ENCODE data around the gene SPA17. TPM values are rescaled to one million over a fixed set of nuclear protein-coding genes. Genes with fewer than 3 reads are reported as not detected.

The SPA17 gene
- total RNA-seq, 1 donor from 2014 or later: 6.2 TPM

DNA sequence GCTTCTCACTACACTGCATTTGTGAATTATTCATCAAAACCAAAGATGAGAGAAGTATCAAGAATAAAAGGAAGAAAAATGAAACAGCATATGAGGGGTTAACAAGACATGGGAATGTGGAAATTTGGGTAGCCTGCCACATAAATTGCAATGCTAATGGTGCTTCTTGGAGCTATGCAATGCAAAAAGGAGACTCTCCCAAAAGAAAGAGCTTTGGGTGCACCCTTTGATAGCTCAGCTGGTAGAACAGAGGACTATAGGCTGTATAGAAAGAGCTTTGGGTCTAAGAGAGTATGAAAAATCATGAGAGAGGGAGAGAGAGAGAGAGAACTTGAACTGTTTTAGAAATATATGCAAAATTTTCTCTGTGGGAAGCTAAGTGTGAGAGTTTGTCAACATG lies 26.3 kb downstream of the SPA17 start:
- Histone ChIP-seq H2AFZ (ENCODE audit: low read depth, low read length) (no peak overlapping the region), H4K20me1 (ENCODE audit: insufficient read depth, low read length) (no peaks in the 10 kb centered on the region), H3K4me2 (ENCODE audit: low read length) (no peak overlapping the region), H3K79me2 (ENCODE audit: insufficient read depth, low read length) (no peaks in the 10 kb centered on the region), H3K27ac (ENCODE audit: low read depth, low read length) (no peak overlapping the region), H3K9ac (ENCODE audit: low read length) (no peak overlapping the region), H3K4me3 (ENCODE audit: insufficient read depth, low read depth, low read length) (no peak overlapping the region), H3K36me3 (ENCODE audit: insufficient read depth, low read length) (no peaks in the 10 kb centered on the region), H3K9me3 (ENCODE audit: insufficient read depth, low read depth, low read length) (no peaks in the 10 kb centered on the region), H3K4me1 (ENCODE audit: insufficient read depth, low read length) (no peaks in the 10 kb centered on the region), H3K27me3 (ENCODE audit: insufficient read depth, low read length) (peaks cover 6% of the 10 kb centered on the region)
- no peak overlapping the region for H3K4me3 Mint-ChIP-seq (ENCODE audit: unreplicated experiment)
- TF ChIP-seq, protein P1, sequence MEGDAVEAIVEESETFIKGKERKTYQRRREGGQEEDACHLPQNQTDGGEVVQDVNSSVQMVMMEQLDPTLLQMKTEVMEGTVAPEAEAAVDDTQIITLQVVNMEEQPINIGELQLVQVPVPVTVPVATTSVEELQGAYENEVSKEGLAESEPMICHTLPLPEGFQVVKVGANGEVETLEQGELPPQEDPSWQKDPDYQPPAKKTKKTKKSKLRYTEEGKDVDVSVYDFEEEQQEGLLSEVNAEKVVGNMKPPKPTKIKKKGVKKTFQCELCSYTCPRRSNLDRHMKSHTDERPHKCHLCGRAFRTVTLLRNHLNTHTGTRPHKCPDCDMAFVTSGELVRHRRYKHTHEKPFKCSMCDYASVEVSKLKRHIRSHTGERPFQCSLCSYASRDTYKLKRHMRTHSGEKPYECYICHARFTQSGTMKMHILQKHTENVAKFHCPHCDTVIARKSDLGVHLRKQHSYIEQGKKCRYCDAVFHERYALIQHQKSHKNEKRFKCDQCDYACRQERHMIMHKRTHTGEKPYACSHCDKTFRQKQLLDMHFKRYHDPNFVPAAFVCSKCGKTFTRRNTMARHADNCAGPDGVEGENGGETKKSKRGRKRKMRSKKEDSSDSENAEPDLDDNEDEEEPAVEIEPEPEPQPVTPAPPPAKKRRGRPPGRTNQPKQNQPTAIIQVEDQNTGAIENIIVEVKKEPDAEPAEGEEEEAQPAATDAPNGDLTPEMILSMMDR (IDR thresholded peaks at IDR 0.05; ENCODE audit: insufficient read depth, low read depth, low read length): no peak
- no peak for TF ChIP-seq EZH2 (IDR thresholded peaks at IDR 0.05; ENCODE audit: insufficient read depth, low read length)
- DNase-seq (ENCODE audit: low read depth): no peak
- peaks cover 15% of the 10 kb centered on the region for H3K27me3 Mint-ChIP-seq (ENCODE audit: low read depth, unreplicated experiment)
- H3K4me1 Mint-ChIP-seq (ENCODE audit: low read depth, unreplicated experiment): no peaks in the 10 kb centered on the region
- no peak overlapping the region for H3K27ac Mint-ChIP-seq (ENCODE audit: unreplicated experiment)
- FAIRE-seq: no peak
- peaks cover 4% of the 10 kb centered on the region for H3K9me3 Mint-ChIP-seq (ENCODE audit: unreplicated experiment)
- H3K36me3 Mint-ChIP-seq (ENCODE audit: low read depth, unreplicated experiment): peaks cover 1% of the 10 kb centered on the region

DNA sequence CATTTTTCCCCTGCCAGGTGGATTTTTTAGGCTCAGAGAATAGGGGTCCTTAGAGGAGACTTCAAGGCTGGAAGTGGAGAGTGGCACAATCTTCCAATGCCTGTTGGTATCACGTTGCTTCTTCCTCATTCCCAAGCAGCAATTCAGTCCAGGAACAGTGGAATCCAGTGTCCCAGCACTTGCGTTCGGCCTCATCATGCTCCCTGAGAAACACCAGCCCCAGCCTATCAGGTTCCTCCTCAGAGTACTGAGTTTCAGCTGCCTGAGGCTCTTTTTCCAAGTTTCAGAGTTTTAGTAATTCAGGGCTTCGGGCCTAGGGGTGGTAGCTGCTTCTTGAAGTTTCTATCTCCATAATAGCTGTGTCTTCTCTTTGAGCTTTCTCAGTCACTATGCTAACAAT lies 34.1 kb downstream of the SPA17 start:
- H3K36me3 Mint-ChIP-seq (ENCODE audit: low read depth, unreplicated experiment): no peaks in the 10 kb centered on the region
- H3K9ac ChIP-seq (ENCODE audit: low read length): no peak overlapping the region
- peaks cover 4% of the 10 kb centered on the region for H3K27me3 Mint-ChIP-seq (ENCODE audit: low read depth, unreplicated experiment)
- FAIRE-seq (no peak), DNase-seq (ENCODE audit: low read depth) (no peak)
- no peak overlapping the region for H3K4me3 Mint-ChIP-seq (ENCODE audit: unreplicated experiment)
- no peak overlapping the region for H3K27ac ChIP-seq (ENCODE audit: low read depth, low read length)
- peaks cover 4% of the 10 kb centered on the region for H3K9me3 Mint-ChIP-seq (ENCODE audit: unreplicated experiment)
- no peaks in the 10 kb centered on the region for H3K27me3 ChIP-seq (ENCODE audit: insufficient read depth, low read length)
- H3K4me1 Mint-ChIP-seq (ENCODE audit: low read depth, unreplicated experiment): no peaks in the 10 kb centered on the region
- TF ChIP-seq, protein P1 (IDR thresholded peaks at IDR 0.05; ENCODE audit: insufficient read depth, low read depth, low read length): no peak
- no peak for TF ChIP-seq EZH2 (IDR thresholded peaks at IDR 0.05; ENCODE audit: insufficient read depth, low read length)
- no peak overlapping the region for H3K4me2 ChIP-seq (ENCODE audit: low read length)
- no peaks in the 10 kb centered on the region for H4K20me1 ChIP-seq (ENCODE audit: insufficient read depth, low read length)
- H3K9me3 ChIP-seq (ENCODE audit: insufficient read depth, low read depth, low read length): no peaks in the 10 kb centered on the region
- no peak overlapping the region for H3K27ac Mint-ChIP-seq (ENCODE audit: unreplicated experiment)
- no peaks in the 10 kb centered on the region for H3K79me2 ChIP-seq (ENCODE audit: insufficient read depth, low read length)
- no peaks in the 10 kb centered on the region for H3K36me3 ChIP-seq (ENCODE audit: insufficient read depth, low read length)
- no peak overlapping the region for H2AFZ ChIP-seq (ENCODE audit: low read depth, low read length)
- no peak overlapping the region for H3K4me3 ChIP-seq (ENCODE audit: insufficient read depth, low read depth, low read length)
- no peaks in the 10 kb centered on the region for H3K4me1 ChIP-seq (ENCODE audit: insufficient read depth, low read length)

DNA sequence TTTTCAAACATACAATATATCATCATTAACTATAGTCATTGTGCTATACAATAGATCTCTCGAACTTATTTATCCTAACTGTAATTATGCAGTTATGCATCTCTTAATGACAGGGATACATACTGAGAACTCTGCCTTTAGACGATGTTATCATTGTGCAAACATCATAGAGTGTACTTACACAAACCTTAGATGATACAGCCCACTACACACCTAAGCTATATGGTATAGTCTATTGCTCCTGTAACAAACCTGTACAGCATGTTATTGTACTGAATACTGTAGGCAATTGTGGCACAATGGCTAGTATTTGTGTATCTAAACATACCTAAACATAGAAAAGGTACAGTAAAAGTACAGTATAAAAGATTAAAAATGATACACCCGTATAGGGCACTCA lies 38.7 kb downstream of the SPA17 start:
- Histone ChIP-seq H4K20me1 (ENCODE audit: insufficient read depth, low read length) (no peaks in the 10 kb centered on the region), H3K9ac (ENCODE audit: low read length) (no peak overlapping the region), H3K9me3 (ENCODE audit: insufficient read depth, low read depth, low read length) (no peaks in the 10 kb centered on the region), H3K79me2 (ENCODE audit: insufficient read depth, low read length) (no peaks in the 10 kb centered on the region), H3K27me3 (ENCODE audit: insufficient read depth, low read length) (no peaks in the 10 kb centered on the region), H3K27ac (ENCODE audit: low read depth, low read length) (no peak overlapping the region), H3K4me2 (ENCODE audit: low read length) (no peak overlapping the region), H3K4me3 (ENCODE audit: insufficient read depth, low read depth, low read length) (no peak overlapping the region), H3K36me3 (ENCODE audit: insufficient read depth, low read length) (no peaks in the 10 kb centered on the region), H2AFZ (ENCODE audit: low read depth, low read length) (no peak overlapping the region), H3K4me1 (ENCODE audit: insufficient read depth, low read length) (peaks cover 8% of the 10 kb centered on the region)
- Mint-ChIP-seq H3K27ac (ENCODE audit: unreplicated experiment) (no peak overlapping the region), H3K36me3 (ENCODE audit: low read depth, unreplicated experiment) (no peaks in the 10 kb centered on the region), H3K27me3 (ENCODE audit: low read depth, unreplicated experiment) (peaks cover 16% of the 10 kb centered on the region), H3K9me3 (ENCODE audit: unreplicated experiment) (peaks cover 4% of the 10 kb centered on the region), H3K4me1 (ENCODE audit: low read depth, unreplicated experiment) (peaks cover 7% of the 10 kb centered on the region), H3K4me3 (ENCODE audit: unreplicated experiment) (no peak overlapping the region)
- FAIRE-seq: no peak
- DNase-seq (ENCODE audit: low read depth): no peak
- TF ChIP-seq EZH2 (IDR thresholded peaks at IDR 0.05; ENCODE audit: insufficient read depth, low read length): no peak
- TF ChIP-seq, protein P1 (IDR thresholded peaks at IDR 0.05; ENCODE audit: insufficient read depth, low read depth, low read length): no peak

Data from astrocyte (in vitro differentiated cells and primary cell).